ENCODE measurements around the gene TNN.
A peak's percentile ranks its signal among the peaks of the same experiment; 100 is the strongest.
"Not testable (repeated sequence)": the region's sequence is repeated elsewhere in the genome, so short reads cannot be mapped to it uniquely, and the experiment has no call there.

TNN gene, protein sequence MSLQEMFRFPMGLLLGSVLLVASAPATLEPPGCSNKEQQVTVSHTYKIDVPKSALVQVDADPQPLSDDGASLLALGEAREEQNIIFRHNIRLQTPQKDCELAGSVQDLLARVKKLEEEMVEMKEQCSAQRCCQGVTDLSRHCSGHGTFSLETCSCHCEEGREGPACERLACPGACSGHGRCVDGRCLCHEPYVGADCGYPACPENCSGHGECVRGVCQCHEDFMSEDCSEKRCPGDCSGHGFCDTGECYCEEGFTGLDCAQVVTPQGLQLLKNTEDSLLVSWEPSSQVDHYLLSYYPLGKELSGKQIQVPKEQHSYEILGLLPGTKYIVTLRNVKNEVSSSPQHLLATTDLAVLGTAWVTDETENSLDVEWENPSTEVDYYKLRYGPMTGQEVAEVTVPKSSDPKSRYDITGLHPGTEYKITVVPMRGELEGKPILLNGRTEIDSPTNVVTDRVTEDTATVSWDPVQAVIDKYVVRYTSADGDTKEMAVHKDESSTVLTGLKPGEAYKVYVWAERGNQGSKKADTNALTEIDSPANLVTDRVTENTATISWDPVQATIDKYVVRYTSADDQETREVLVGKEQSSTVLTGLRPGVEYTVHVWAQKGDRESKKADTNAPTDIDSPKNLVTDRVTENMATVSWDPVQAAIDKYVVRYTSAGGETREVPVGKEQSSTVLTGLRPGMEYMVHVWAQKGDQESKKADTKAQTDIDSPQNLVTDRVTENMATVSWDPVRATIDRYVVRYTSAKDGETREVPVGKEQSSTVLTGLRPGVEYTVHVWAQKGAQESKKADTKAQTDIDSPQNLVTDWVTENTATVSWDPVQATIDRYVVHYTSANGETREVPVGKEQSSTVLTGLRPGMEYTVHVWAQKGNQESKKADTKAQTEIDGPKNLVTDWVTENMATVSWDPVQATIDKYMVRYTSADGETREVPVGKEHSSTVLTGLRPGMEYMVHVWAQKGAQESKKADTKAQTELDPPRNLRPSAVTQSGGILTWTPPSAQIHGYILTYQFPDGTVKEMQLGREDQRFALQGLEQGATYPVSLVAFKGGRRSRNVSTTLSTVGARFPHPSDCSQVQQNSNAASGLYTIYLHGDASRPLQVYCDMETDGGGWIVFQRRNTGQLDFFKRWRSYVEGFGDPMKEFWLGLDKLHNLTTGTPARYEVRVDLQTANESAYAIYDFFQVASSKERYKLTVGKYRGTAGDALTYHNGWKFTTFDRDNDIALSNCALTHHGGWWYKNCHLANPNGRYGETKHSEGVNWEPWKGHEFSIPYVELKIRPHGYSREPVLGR (N-terminal part only)

GRCh38 chr1:175067362-175068106 lies at the start of gene TNN:
Gene TNN (plus strand): TSS chr1:175067833. CDS start chr1:175077419, 9,586 bp downstream.
- H3K4me3 ChIP-seq (replicated peaks; ENCODE audit: low read depth, low read length): no peak within 1 kb of the TSS
- TF ChIP-seq CTCF (IDR thresholded peaks at IDR 0.05; ENCODE audit: low read depth, low read length, missing control alignments): no peak
- DNase-seq (ENCODE audit: extremely low read depth, low read depth): no peak

- TF ChIP-seq CTCF (IDR thresholded peaks at IDR 0.05; ENCODE audit: low read depth, low read length, missing control alignments): no peak
- DNase-seq (ENCODE audit: extremely low read depth, low read depth): no peak
- no peak overlapping the region for H3K4me3 ChIP-seq (replicated peaks; ENCODE audit: low read depth, low read length)
Observed at GRCh38 chr1:175019524-175019923, 48.1 kb upstream of the TNN start.

- peak within 1 kb of the TSS; percentile 86 for H3K4me3 ChIP-seq (replicated peaks; ENCODE audit: low read depth, low read length)
- DNase-seq (ENCODE audit: extremely low read depth, low read depth): peak; percentile 97
- TF ChIP-seq CTCF (IDR thresholded peaks at IDR 0.05; ENCODE audit: low read depth, low read length, missing control alignments): no peak
Observed at GRCh38 chr1:175023043-175023921, 44.4 kb upstream of the TNN start, which contains the start of gene MRPS14. Gene MRPS14 (minus strand): TSS chr1:175023425. CDS start chr1:175023408, 17 bp downstream.

DNA sequence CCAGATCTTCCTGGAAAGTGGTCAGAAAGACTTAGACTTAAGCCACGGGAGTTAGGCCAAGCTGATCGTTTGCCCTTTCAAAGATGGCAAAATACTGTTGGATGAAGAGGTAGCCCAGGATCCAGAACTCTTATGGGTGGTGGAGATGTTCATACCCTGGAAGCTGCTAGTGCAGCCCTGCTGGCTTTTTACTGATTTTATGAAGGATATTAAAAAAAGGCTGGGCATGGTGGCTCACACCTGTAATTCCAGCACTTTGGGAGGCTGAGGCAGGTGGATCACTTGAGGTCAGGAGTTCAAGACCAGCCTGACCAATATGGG lies 43.8 kb upstream of the TNN start:
- H3K4me3 ChIP-seq (replicated peaks; ENCODE audit: low read depth, low read length): peak overlapping the region; percentile 86
- not testable (repeated sequence) for DNase-seq (ENCODE audit: extremely low read depth, low read depth)

DNA sequence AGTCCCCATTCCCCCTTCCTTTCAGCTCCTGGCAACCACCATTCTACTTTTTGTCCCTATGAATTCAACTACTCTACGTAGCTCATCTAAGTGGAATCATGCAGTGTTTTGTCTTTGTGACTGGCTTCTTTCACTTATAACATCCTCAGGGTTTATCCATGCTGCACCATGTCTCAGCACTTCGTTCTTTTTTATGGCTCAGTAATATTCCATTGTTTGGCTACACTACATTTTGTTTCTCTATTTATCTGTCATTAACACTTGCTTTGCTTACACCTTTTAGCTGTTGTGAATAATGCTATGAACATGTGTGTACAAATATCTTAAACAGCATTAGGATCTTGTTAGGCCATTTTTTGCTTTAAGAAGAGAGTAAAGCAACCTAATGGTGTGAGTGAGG lies 42.9 kb upstream of the TNN start:
- no peak for TF ChIP-seq CTCF (IDR thresholded peaks at IDR 0.05; ENCODE audit: low read depth, low read length, missing control alignments)
- DNase-seq (ENCODE audit: extremely low read depth, low read depth): no peak
- H3K4me3 ChIP-seq (replicated peaks; ENCODE audit: low read depth, low read length): no peak overlapping the region

DNA sequence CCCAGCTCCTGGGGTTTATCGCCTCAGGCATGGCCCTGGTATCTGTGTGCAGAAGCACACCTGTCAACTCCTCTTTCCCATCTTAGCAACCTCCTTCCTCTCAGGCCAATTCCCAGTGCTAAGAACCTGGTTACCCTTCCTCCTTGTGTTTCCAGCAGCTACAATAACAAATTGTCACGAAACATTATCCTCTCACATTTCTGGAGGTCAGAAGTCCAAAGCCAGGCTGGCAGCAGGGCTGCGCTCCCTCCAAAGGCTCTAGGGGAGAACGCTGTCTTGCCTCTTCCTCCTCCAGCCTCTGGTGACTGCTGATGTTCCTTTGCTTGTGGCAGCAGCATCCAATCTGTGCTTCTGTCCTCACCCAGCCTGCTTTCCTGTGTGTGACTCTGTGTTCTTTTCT lies 33.7 kb upstream of the TNN start:
- no peak overlapping the region for H3K4me3 ChIP-seq (replicated peaks; ENCODE audit: low read depth, low read length)
- TF ChIP-seq CTCF (IDR thresholded peaks at IDR 0.05; ENCODE audit: low read depth, low read length, missing control alignments): no peak
- DNase-seq (ENCODE audit: extremely low read depth, low read depth): no peak
